Left cardiac atrium (tissue), 4 donors: ENCODE measurements around the gene GNB2. TPM values are rescaled to one million over a fixed set of nuclear protein-coding genes. Genes with fewer than 3 reads are reported as not detected.

Source experiments
- ATAC-seq, 2 donors: fragments of 200-7000 bp; cut with Tn5 transposase; one replicate each; pipeline ENCODE4 v1.9.1; 2020; ENCODE audit warnings: mild to moderate bottlenecking in 2 of 2, moderate library complexity in 2 of 2
- DNase-seq: peaks from one replicate; pipeline ENCODE4 v3.0.0-alpha.2; 2020
- intact Hi-C, 2 donors: fragments of 100-400 bp; cut with DNase I; formaldehyde crosslinking; loops; one replicate each; pipeline versions ENCODE4 v1.14.1 to v1.15.1; 2022 to 2023
- total RNA-seq, 2 donors: library from RNA; stranded (reverse); fragmentation: NEBNext Ultra II Directional; extraction: Animal tissue kit (Norgen Biotek cat#: 25700); gene quantifications; one replicate each; pipeline ENCODE4 v1.2.1, GENCODE V29; 2021
- donor health status: DM: no; HTN: yes; CAD: no.
- donor health status: DM: no; HTN: yes; CAD: no; lungs with severe emphysema.
- donor health status: DM: yes; HTN: yes; CAD: no.
- donor health status: Dilated cardiomyopathy.

The GNB2 gene
- total RNA-seq, 2 donors from 2014 or later: 125 to 153 TPM

GRCh38 chr7:100678291-100678984 is 4.9 kb downstream of the GNB2 start:
- ATAC-seq (no peak), DNase-seq (peak; percentile 37)
- intact Hi-C loops: loop anchor here in 1 of 2 donors (5.0 kb wide), 1 partner anchor 66 kb away; the partner anchor contains the start of gene MOSPD3

DNA sequence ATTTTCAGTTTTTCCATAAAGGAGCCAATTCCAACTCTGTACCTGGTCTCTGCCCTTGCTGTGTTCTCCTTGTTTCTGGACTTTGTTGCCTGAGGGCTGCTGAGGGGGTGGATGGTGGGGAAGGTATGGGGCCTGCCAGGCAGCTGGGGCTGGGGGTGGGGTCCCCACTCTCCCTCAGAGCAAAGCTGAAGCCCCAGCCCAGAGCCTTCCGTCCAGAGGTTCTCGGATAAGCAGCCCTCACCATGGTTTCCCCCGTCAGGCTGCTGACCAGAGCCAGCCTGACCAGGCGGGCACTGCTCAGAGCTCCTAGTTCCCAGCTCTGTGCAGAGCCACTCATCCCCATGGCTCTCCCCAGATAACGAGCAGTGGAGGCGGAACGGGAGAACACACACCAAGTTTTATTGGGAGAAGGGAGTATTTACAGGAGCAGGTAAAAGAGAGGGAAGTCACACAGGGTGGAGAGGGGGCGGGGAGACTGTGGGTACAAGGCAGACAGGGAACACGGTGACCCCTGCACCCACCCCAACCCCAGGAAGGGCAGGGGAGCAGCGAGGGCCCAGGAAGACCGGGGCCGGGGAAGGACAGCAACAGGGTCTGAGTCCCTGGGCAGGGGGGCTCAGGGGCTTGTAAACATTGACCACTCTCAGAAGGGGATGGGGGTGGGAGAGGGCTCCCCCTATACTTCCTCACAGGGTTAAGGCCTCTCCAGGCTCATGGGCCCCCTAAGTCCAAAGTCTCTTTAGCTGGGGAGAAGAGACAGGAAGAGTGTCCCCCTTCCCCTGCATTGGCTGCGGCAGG is 5.8 kb downstream of the GNB2 start:
- no peak for DNase-seq
- ATAC-seq: no peak
- intact Hi-C loops: loop anchor here in 1 of 2 donors (5.0 kb wide), 1 partner anchor 67 kb away; the partner anchor contains the start of gene MOSPD3

- DNase-seq: peak; percentile 65
- intact Hi-C loops: loop anchor here (5.0 to 10.0 kb wide), 3 partner anchors 68 to 105 kb away; partner anchors contain the start of genes MOSPD3 (in 1 of the 2), PCOLCE (in 1 of the 2) and SAP25 (in 1 of the 2)
- ATAC-seq: peak; percentile 5 to 10
These were observed 6.5 kb downstream of the GNB2 start for GRCh38 chr7:100679927-100680575.

GRCh38 chr7:100680576-100681271 is 7.2 kb downstream of the GNB2 start:
- intact Hi-C loops: loop anchor here in 1 of 2 donors (10.0 kb wide), 2 partner anchors 76 to 106 kb away; partner anchors contain the start of genes PCOLCE and SAP25
- peak; percentile 31 for DNase-seq
- ATAC-seq: no peak

GRCh38 chr7:100681491-100682227 is 8.1 kb downstream of the GNB2 start:
- ATAC-seq: no peak
- intact Hi-C loops: loop anchor here in 1 of 2 donors (10.0 kb wide), 2 partner anchors 77 to 107 kb away; partner anchors contain the start of genes PCOLCE and SAP25
- no peak for DNase-seq

GRCh38 chr7:100682228-100682741 is 8.7 kb downstream of the GNB2 start:
- ATAC-seq (no peak), DNase-seq (no peak)
- intact Hi-C loops: loop anchor here in 1 of 2 donors (10.0 kb wide), 2 partner anchors 77 to 107 kb away; partner anchors contain the start of genes PCOLCE and SAP25

DNA sequence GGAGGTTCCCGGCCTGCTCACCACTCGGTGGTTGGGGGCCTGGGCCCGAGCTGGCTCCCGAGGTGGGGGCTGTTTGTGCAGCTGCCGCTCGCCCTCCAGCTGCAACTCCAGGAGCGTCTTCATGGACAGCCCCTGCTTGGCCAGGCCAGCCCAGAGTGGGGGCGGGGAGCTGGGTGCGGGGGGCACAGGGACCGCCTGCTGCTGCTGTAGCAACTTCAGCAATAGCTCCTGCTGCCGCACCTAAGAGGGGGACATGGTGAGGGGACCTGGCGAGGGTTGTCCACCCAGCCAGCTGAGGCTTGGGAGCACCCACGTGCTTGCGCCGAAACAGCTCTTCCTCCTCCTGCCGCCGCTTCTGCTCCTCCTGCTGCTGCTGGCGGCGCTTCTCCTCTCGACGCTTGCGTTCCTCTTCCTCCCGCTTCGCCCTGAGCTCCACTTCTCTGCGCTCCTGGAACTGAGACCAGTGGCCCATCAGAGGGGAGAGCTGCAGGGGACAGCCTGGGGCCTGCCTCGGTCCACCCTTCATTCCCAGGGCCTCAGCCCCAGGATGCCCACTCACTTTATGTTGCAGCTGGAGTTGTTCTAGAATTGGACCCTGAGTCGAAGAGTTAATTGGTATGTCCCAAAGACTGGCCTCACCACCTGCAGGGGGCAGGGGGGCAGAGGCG is 9.6 kb downstream of the GNB2 start:
- intact Hi-C loops: loop anchor here in 1 of 2 donors (10.0 kb wide), 2 partner anchors 78 to 108 kb away; partner anchors contain the start of genes PCOLCE and SAP25
- ATAC-seq (no peak), DNase-seq (no peak)

DNA sequence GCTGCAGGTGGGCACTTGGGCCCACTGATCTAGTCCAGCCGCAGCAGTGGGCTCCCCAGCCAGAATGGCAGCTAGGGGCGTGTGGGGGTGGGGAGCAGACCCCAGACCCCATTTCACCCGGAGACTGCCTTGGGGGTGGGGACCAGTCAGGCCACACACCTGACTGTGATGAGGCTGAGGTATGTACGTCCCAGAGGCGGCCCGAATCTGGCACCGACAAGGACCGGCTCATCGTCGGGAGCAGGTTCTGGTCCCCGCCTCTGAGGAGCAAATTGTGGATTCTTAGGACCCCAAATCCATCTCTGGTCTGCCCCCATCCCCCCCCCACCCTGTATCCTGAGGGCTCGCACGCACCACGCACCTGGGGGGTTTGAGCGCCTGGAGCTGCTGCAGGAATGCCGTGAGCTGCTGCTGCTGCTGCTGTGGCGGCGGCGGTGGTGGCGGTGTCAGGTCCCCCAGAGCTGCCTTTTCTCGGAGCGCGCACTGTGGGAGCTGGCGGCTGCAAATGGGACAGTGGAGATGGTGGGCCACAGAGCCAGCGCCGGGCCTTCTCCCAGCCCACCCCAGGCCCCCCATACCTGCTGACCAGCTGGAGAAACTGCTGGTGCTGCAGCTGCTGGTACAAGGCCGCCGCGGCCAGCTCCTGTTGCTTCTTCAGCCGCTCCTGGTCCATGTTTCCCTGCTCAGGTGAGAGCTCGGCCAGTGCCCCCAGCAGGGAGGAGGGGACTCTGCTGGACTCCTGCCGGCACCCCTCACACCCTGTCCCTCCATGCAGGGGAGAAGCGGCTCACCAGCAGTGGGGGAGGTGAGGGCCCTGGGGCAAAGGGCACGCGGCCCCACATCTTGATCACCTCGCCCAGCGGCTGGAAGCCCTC is 10.4 kb downstream of the GNB2 start:
- DNase-seq (no peak), ATAC-seq (no peak)
- intact Hi-C loops: loop anchor here in 1 of 2 donors (10.0 kb wide), 2 partner anchors 79 to 109 kb away; partner anchors contain the start of genes PCOLCE and SAP25

DNA sequence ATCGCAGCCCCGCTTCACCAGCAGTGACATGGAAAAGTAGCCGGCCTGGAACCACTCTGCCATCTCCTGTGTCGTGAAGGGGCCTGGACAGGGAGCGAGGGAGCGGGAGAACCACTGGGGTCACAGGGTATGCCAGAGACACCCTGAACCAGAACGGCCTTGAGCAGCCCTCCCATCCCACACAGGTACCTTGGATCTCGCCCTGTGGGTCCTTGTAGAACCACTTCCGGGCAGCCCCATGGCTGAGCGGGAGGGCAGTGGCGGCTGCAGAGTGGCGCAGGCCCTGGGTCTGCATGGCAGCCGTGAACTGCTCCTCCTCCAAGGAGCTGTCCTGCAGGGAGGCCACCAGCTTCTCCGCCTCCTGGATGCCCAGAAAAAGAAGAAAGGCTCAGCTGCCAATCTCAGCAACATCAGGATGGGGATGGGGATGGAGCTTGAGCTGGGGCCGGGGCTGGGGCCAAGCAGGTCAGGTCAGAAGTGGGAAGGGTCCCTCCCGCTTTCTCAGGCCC is 11.0 kb downstream of the GNB2 start:
- ATAC-seq: no peak
- DNase-seq: peak; percentile 18
- intact Hi-C loops: loop anchor here in 1 of 2 donors (10.0 kb wide), 2 partner anchors 80 to 110 kb away; partner anchors contain the start of genes PCOLCE and SAP25

GRCh38 chr7:100685049-100685605 is 11.6 kb downstream of the GNB2 start:
- no peak for DNase-seq
- ATAC-seq: no peak
- intact Hi-C loops: loop anchor here in 1 of 2 donors (10.0 kb wide), 2 partner anchors 80 to 110 kb away; partner anchors contain the start of genes PCOLCE and SAP25

- DNase-seq (no peak), ATAC-seq (no peak)
- intact Hi-C loops: loop anchor here in 1 of 2 donors (10.0 kb wide), 2 partner anchors 81 to 111 kb away; partner anchors contain the start of genes PCOLCE and SAP25
These were observed 12.1 kb downstream of the GNB2 start for GRCh38 chr7:100685631-100686145.

GRCh38 chr7:100686201-100686821 is 12.8 kb downstream of the GNB2 start:
- DNase-seq: no peak
- intact Hi-C loops: loop anchor here in 1 of 2 donors (10.0 kb wide), 2 partner anchors 82 to 112 kb away; partner anchors contain the start of genes PCOLCE and SAP25
- no peak for ATAC-seq

DNA sequence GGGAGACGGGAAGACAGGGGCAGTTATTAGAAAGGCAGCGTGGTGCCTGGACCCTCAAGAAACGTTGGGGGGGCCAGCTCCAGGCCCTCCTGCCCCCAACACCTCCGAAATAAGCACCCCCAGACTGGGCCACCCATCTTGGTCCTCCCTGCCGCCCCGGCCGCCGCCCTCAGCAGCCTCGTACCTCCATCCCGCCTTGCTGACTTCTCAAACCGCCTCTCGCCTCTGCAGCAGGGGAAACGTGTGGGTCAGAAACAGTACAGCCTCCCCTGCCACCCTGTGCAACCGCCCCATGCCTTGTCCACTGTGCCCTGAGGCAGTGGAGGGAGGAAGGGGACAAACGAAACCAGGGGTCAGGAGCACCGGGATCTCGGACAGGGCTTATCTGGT is 13.3 kb downstream of the GNB2 start:
- DNase-seq (no peak), ATAC-seq (no peak)
- intact Hi-C loops: loop anchor here in 1 of 2 donors (10.0 kb wide), 2 partner anchors 82 to 112 kb away; partner anchors contain the start of genes PCOLCE and SAP25

GRCh38 chr7:100687261-100687660 is 13.7 kb downstream of the GNB2 start:
- intact Hi-C loops: loop anchor here in 1 of 2 donors (10.0 kb wide), 2 partner anchors 82 to 112 kb away; partner anchors contain the start of genes PCOLCE and SAP25
- DNase-seq (no peak), ATAC-seq (no peak)
